ENCODE data around the gene COL9A1. TPM values are rescaled to one million over a fixed set of nuclear protein-coding genes. Genes with fewer than 3 reads are reported as not detected.

COL9A1 gene
- total and polyA plus RNA-seq, 2 of the 8 experiments (the other 6 are each of a cell fraction or from before 2014, with no cell fraction given), result 7.9 to 18.1 TPM

DNA sequence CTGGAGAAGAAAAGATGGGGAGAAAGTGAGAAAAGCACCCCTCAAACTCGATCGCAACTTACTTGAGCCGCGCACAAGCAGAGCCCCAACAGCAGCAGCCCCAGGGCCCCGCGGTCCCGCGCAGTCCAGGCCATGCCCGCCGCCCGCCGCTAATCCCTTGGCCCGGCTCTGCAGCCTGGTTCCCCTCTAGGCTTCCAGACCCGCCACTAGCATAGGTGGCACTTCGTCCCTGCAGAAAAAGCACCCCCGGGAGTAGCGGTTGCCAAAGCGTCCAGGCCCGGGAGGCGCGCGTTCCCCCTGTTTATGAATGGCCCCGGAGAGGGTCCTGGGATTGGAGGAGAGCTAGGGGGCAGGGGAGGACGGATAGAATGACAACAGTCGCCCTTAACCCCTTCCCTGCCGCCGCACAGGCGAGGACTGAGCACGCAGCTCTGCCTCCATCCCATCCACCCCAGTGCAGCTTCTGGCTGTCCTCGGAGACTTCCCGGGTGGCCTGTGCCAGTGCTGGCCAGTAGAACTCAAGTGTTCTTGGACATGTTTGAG lies 19.9 kb downstream of the COL9A1 start (continued):
- TF ChIP-seq RNF2 (IDR thresholded peaks at IDR 0.05; ENCODE audit: borderline replicate concordance, low read depth, low read length, missing control alignments, poor library complexity, severe bottlenecking) (no peak), TAF1 (IDR thresholded peaks at IDR 0.05; ENCODE audit: low read depth, low read length) (0 out of 2 replicates have a peak, but pooled peaks have one; percentile 35), SIRT6 (IDR thresholded peaks at IDR 0.05; ENCODE audit: low read length) (no peak), RBBP5 (IDR thresholded peaks at IDR 0.05; ENCODE audit: borderline replicate concordance, low read depth, low read length) (0 out of 2 replicates have a peak, but pooled peaks have one; percentile 68), JUN (IDR thresholded peaks at IDR 0.05; ENCODE audit: low read depth, low read length) (no peak), FOSL1 (IDR thresholded peaks at IDR 0.05; ENCODE audit: insufficient read depth, low read depth, low read length) (no peak), GTF2F1 (IDR thresholded peaks at IDR 0.05; ENCODE audit: borderline replicate concordance, low read depth, low read length) (no peak), PHF8 (conservative IDR thresholded peaks at IDR 0.05; ENCODE audit: low read depth, low read length) (0 out of 2 replicates have a peak, but pooled peaks have one; percentile 27), JUND (IDR thresholded peaks at IDR 0.05; ENCODE audit: low read length) (no peak), BACH1 (IDR thresholded peaks at IDR 0.05; ENCODE audit: low read length) (no peak), CTBP2 (IDR thresholded peaks at IDR 0.05; ENCODE audit: borderline replicate concordance, insufficient read depth, insufficient read length, low read length) (no peak), ZNF274 (IDR thresholded peaks at IDR 0.05; ENCODE audit: borderline replicate concordance, extremely low read depth, low read length) (no peak), CHD1 (IDR thresholded peaks at IDR 0.05; ENCODE audit: low read depth, low read length) (no peak), KDM5A (IDR thresholded peaks at IDR 0.05; ENCODE audit: low read length) (no peak), KDM1A (IDR thresholded peaks at IDR 0.05; ENCODE audit: borderline replicate concordance, low read length) (no peak), YY1 (IDR thresholded peaks at IDR 0.05; ENCODE audit: low read depth, low read length) (no peak)
